GM21390 (cell line): ENCODE results near the gene NR2F1-AS1.

Source experiments
- ATAC-seq: cut with Tn5 transposase; IDR thresholded peaks from one replicate; pipeline ENCODE4 v1.9.1; 2021; ENCODE audit not compliant: unreplicated experiment

The NR2F1-AS1 gene

GRCh38 chr5:93578813-93579691 is 2.0 kb downstream of the NR2F1-AS1 start:
- ATAC-seq: no peak

DNA sequence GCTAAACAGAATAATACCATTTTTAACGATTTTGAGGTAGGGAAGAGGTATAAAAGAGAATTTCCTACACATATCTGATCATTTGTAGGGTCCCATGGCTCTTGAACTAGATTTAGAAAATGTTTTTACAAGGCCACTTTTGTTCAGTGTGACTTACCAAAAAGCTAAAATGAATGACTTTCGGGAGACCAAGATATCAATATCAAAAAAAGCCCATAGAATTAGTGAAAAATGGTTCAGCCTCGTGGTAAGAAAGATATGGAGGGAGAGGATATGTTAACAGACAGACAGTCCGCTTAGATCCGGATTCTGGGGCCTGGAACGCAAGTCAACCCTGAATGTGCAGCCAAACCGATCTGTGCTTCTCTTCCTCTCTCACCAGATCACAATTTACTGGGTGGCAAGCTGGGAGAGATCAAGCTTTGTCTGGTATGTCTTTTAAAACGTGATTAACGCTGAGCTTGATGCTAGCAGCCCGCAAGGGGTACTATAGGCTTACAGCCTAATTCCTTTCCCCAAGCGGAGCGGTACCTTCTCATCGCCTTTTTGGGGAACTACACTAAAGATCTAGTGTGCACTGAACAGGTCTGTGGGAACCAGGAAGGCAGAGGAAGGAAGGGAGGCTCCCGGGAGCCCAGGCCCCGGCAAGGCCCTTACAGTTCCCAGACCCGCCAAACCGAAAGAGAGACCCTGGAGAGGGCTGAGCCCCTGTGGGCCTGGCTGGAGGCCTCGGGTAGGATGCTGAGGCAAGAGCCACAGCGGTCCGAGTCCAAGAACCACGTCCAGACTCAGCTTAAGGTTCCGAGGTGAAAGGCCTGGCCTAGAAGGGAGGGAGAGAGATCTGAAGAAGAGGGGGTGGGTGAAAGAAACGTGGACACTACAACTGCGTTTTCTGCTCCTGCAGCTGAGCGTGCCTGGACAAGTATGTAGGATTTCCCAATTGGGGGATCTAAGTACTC is 2.9 kb downstream of the NR2F1-AS1 start:
- ATAC-seq: no peak

GRCh38 chr5:93576994-93577853 is 3.8 kb downstream of the NR2F1-AS1 start:
- no peak for ATAC-seq

- no peak for ATAC-seq
Observed at GRCh38 chr5:93575461-93576414, 5.3 kb downstream of the NR2F1-AS1 start.

DNA sequence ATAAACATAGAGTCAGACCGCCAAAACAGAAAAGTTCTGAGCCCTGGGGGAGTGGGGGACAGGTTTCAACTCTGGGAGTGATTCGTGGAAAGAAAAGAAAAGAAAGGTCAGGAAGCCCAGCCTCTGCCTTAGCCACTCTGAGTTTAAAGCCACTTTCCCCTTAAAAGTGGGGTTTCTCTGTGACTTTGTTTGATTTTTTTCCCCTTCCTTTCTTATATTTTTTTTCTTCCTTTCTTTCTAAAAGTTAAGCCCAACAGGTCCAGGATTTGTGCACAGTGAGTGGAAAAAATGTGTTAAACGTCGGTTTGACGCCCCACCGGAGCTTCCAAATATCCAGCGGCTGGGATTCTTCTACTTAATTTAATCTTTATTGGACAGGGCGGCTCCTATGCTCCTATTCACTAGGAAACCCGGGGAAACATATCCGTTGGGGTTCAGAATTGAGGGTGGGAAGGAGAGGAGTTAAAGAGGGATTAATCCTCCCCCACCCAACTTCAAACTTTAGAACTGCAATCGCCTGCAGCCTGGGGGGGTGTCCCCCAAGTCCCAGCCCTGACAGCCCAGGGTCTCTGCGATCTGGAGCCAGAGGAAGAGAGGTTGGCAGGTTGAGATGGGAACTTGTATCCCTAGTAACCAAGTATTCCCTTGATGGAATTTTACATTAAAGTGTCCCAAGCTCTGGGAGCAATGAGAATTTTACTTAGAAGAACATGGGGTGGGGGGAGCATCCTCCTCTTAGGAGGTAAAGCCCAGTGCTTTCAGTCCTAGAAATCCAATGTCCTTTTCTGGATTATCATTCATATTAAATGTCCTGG is 6.3 kb downstream of the NR2F1-AS1 start:
- ATAC-seq: no peak

- ATAC-seq: no peak
Observed at GRCh38 chr5:93573354-93574351, 7.4 kb downstream of the NR2F1-AS1 start.

- no peak for ATAC-seq
Observed at GRCh38 chr5:93572608-93573353, 8.2 kb downstream of the NR2F1-AS1 start.

DNA sequence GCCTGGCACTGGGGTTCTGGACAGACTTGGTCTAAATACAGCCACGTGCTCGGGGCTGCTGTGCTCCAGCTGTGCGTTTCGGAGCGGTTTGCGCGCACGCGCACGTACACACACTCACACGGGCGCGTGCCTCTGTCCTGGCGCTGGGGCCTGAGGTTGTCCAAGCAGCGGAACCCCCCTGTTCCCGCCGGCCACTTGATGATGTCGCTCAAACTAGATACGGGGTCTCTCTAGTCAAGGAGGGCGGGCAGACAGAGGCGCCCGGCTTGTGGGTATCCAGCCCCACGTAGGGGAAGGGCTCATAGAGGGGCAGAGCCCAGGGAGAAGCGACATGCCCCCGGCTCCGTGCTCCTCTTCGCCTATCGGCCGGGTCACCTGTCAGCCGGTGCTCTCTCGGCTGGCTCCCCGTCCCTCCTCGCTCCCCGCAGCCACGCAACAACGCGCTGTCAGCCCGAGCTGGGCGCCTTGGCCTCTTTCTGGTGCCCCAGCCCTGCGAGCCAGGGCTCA is 8.9 kb downstream of the NR2F1-AS1 start:
- no peak for ATAC-seq

GRCh38 chr5:93571114-93571949 is 9.7 kb downstream of the NR2F1-AS1 start:
- no peak for ATAC-seq

GRCh38 chr5:93570294-93571113 is 10.5 kb downstream of the NR2F1-AS1 start:
- ATAC-seq: peak; percentile 54

- no peak for ATAC-seq
Observed at GRCh38 chr5:93569300-93570160, 11.5 kb downstream of the NR2F1-AS1 start.

GRCh38 chr5:93567424-93567823 is 13.6 kb downstream of the NR2F1-AS1 start:
- no peak for ATAC-seq

DNA sequence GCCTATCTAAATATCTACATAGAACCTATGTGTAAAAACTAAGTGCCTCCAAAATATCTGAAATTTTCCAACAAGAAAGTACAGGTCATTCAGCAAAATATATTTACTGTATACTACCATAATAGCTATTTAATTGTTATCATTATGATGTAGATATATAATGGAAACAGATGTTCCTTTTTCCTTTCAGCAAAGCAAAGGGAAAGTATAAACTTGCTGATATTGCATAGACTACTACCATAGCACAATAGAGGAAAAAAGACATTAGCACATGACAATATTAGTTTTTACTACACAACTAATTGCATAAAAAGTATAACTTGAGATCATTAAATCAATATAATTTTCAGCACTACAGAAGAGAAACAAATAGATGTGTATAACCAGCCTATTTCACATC is 14.9 kb downstream of the NR2F1-AS1 start:
- no peak for ATAC-seq

DNA sequence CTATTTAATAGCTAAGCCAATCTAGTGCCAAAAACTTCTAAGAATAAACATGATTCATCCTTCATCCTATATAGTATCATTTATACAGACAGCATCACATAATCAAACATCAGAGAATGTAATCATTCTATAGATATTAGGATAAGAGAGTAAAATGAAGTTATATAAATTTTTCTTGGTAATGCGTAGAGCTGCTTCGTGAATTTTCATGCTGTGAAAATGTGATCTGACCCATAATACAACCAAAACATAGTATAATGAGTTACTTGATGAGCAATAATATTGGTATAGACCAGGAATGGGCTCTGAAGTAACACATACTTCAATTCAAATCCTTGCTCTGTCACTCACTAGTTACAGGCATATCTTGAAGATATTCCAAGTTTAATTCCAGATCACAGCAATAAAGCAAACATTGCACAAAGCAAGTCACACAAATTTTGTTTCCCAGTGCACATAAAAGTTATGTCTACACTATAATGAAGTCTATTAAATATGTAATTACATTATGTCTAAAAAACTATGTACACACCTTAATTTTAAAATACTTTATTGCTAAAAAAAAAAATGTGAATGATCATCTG is 23.9 kb downstream of the NR2F1-AS1 start:
- no peak for ATAC-seq
